HG03159 (cell line): ENCODE results near the gene ZNG1B.
"Not testable (repeated sequence)": the region's sequence is repeated elsewhere in the genome, so short reads cannot be mapped to it uniquely, and the experiment has no call there.

Experiments used
- ATAC-seq: cut with Tn5 transposase; IDR thresholded peaks from one replicate; pipeline ENCODE4 v1.9.1; 2021; ENCODE audit warnings: mild to moderate bottlenecking, moderate library complexity; ENCODE audit not compliant: unreplicated experiment

ZNG1B gene

GRCh38 chr2:113437508-113438465 lies at the start of gene ZNG1B:
TSS of gene ZNG1B (plus strand) at chr2:113437691. CDS start at chr2:113437869, 178 bp downstream.
- ATAC-seq: not testable (repeated sequence)

- ATAC-seq: peak; percentile 92
Measured at GRCh38 chr2:113390124-113390849, 47.2 kb upstream of the ZNG1B start.

- no peak for ATAC-seq
Measured at GRCh38 chr2:113391073-113391472, 46.4 kb upstream of the ZNG1B start.

GRCh38 chr2:113406114-113406513 lies 31.4 kb upstream of the ZNG1B start:
- no peak for ATAC-seq

GRCh38 chr2:113407446-113408099 lies 29.9 kb upstream of the ZNG1B start:
- no peak for ATAC-seq

GRCh38 chr2:113411725-113412352 lies 25.7 kb upstream of the ZNG1B start:
- ATAC-seq: not testable (repeated sequence)

- not testable (repeated sequence) for ATAC-seq
Measured at GRCh38 chr2:113412774-113413173, 24.7 kb upstream of the ZNG1B start.

- not testable (repeated sequence) for ATAC-seq
Measured at GRCh38 chr2:113431773-113432172, 5.7 kb upstream of the ZNG1B start.

- not testable (repeated sequence) for ATAC-seq
Measured at GRCh38 chr2:113433468-113433867, 4.0 kb upstream of the ZNG1B start.

- not testable (repeated sequence) for ATAC-seq
Measured at GRCh38 chr2:113465770-113466169, 28.3 kb downstream of the ZNG1B start.

GRCh38 chr2:113476688-113477368 lies 39.3 kb downstream of the ZNG1B start:
- ATAC-seq: not testable (repeated sequence)

- not testable (repeated sequence) for ATAC-seq
Measured at GRCh38 chr2:113496527-113496926, 59.0 kb downstream of the ZNG1B start.

- not testable (repeated sequence) for ATAC-seq
Measured at GRCh38 chr2:113498365-113498764, 60.9 kb downstream of the ZNG1B start, which contains the start of gene FOXD4L1. TSS of gene FOXD4L1 (plus strand) at chr2:113498665. CDS start at chr2:113499257, 592 bp downstream.

GRCh38 chr2:113499019-113499885 lies 61.8 kb downstream of the ZNG1B start:
- not testable (repeated sequence) for ATAC-seq

- not testable (repeated sequence) for ATAC-seq
Measured at GRCh38 chr2:113499886-113500722, 62.6 kb downstream of the ZNG1B start.

- not testable (repeated sequence) for ATAC-seq
Measured at GRCh38 chr2:113500723-113501038, 63.2 kb downstream of the ZNG1B start.

- peak; percentile 30 for ATAC-seq
Measured at GRCh38 chr2:113502216-113503093, 65.0 kb downstream of the ZNG1B start.
